Effector CD8-positive, alpha-beta T cell (primary cell): Measurements from ENCODE around the gene MAML1.
"Not testable (repeated sequence)": the region's sequence is repeated elsewhere in the genome, so short reads cannot be mapped to it uniquely, and the experiment has no call there.

Experiments
- DNase-seq: peaks from one replicate; lab custom pipeline; 2025; lab: John Stamatoyannopoulos, UW

Gene MAML1

DNA sequence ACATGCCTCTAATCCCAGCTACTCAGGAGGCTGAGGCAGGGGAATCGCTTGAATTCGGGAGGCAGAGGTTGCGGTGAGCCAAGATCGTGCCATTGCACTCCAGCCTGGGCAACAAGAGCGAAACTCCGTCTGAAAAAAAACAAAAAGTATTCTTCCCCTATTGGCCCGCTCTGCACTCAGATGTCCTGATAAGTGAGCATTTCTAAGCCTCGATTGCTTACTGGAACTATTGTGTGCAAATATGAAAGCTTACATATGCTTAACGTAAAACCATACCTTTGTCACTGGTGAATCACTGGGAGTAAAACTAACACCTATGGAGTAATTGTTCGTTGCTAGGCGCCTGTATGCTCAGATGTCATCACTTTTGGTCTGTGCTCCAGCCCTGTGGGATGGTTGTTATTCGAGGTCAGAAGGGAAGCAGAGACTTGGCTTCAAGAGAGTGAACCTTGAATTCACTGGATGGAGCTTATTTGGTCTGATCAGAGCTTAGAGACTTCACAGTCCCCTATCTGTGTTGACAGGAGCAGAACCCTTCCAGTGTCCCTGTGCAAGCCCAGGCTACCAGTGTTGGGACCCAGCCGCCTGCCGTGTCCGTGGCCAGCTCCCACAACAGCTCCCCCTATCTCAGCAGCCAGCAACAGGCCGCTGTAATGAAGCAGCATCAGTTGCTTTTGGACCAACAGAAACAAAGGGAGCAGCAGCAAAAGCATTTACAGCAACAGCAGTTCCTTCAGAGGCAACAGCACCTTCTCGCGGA lies 35.9 kb downstream of the MAML1 start:
- no peak for DNase-seq

- DNase-seq, result no peak
Observed at GRCh38 chr5:179769271-179769670, 36.6 kb downstream of the MAML1 start.

DNA sequence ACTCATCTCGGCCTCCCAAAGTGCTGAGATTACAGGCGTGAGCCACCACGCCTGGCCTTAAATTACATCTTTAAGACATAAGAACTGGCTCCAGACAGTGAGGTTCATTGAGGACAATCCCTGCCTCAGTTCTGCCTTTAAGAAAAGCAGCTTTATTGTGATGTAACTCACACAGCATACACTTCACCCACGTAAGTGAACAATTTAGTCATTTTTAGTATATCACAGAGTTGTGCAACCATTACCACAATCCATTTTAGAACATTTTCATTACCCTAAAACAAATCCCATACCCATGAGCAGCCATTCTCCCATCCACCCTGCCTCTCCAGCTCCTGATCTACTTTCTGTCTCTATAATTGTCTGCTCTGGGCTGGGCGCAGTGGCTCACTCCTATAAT lies 37.2 kb downstream of the MAML1 start:
- no peak for DNase-seq

GRCh38 chr5:179771311-179771895 lies 38.8 kb downstream of the MAML1 start:
- no peak for DNase-seq

DNA sequence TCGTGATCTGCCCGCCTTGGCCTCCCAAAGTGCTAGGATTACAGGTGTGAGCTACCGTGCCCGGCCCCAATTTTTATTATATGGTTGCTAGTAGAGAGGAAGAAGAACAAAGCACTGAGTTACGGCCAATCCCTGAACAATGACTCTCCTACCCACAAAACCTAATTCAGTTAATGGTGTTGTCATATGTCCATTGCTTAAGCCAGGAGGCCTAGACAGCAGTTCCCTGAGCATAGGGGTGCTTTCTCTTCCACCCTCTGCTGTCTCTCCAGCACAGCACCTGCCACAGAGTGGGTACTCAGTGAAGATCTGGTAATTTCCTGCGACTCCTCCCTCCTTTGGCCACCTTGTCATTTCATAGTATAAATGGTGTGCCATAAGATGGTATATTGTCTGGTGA lies 39.7 kb downstream of the MAML1 start:
- DNase-seq, result no peak

DNA sequence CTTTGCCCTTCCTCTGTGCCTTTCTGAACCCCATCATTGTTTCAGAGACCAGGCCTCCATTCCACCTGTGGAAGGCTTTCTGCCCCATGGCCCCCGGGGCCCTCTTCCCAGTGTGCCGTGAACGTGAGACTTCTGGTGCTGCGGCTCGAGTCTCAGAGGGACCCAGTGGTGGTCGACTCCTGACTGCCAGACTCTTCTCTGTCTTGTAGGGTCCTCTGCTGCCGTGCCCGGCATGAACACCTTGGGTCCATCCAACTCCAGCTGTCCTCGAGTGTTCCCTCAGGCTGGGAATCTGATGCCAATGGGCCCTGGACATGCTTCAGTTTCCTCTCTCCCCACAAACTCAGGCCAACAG lies 41.0 kb downstream of the MAML1 start:
- no peak for DNase-seq

DNA sequence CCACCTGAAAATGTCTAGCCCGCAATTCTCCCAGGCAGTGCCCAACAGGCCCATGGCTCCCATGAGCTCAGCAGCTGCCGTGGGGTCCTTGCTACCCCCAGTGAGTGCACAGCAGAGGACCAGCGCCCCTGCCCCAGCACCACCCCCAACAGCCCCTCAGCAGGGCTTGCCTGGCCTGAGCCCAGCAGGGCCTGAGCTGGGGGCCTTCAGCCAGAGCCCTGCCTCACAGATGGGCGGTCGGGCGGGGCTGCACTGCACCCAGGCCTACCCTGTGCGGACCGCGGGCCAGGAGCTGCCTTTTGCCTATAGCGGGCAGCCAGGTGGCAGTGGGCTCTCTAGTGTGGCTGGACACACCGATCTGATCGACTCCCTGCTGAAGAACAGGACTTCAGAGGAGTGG lies 41.8 kb downstream of the MAML1 start:
- DNase-seq, result no peak

DNA sequence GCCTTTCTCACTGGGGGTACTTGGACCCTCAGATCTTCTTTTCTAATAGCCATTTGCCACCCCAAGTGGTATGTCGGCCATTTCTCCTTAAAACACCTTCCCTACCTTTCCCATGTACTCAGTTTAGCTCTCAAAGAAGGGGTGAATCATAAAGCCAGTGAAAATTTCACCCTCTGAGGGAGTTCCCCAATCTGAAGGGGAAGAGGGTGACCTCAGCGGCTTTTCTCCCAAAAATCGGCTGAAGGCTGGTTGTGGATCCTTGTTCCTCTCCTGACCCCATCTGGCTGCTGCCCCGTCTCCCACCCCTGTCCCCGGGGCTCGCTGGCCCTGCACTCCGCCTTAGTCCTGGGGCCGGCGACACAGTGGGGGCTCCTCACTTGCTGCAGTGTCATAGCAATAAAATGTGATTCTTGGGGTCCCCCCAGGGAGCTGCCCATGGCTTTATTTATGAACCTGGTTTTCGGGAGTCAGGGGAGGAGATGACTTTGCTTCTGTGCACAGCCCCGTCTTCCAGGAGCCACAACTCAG lies 43.9 kb downstream of the MAML1 start:
- DNase-seq, result no peak

GRCh38 chr5:179777456-179777855 lies 44.8 kb downstream of the MAML1 start:
- DNase-seq, result no peak

DNA sequence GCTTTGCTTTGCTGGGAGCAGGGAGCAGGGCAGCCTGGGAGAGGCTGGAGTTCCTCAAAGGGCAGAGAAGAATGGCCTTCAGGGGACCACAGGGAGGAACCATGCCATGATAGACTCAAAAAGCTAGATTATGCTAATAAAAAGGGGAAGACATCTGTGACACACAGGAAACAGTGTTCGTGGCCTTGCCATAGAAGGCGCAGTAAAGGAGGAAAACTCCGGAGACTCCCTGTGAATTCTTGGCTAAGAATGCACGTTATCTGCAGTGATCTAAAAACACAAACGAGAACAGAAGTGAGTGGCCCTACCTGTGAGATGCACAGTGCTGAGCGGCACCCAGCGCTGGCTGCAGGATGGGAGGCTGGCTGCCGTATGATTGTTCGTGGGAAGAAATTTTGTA lies 45.3 kb downstream of the MAML1 start:
- no peak for DNase-seq

- no peak for DNase-seq
Observed at GRCh38 chr5:179778591-179778990, 46.0 kb downstream of the MAML1 start.

DNA sequence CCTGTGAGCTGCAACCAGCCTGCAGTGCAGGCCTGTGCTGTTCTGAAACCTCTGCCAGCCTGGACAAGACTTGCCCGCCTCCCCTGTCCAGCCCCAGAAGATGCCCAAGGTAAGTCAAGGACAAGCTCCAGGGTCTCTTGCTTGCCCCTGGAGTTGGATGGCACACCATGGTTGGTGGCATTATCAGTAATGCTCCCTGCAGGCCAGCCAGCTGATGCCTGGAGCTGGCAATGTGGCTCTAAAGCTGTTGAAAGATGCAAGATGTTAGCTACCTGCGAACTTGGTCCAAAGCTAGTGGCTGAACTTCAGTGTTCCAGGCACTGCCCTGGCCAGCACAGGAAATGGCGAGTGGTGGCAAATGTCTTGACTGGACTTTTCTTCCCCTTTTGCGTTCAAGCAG lies 47.2 kb downstream of the MAML1 start:
- DNase-seq, result no peak

DNA sequence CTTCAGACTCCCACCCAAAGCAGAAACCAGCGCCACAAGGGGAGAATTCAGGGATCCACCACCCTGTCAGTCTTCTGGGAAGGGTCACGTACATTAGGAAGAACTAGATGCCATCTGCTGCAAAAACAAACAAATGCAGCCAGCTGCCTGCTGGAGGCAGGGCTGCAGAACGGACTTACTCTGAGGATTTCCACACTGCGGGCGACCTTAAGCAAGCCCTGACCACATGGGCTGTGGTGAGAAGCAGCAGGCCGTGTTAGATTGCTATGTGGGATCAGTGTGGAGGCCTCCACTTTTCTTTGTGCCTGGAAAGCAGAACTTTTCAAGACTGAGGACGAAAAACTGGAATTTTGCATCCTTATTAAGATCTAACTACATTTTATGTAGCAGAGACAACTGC lies 47.7 kb downstream of the MAML1 start:
- DNase-seq, result no peak

GRCh38 chr5:179781846-179782245 lies 49.2 kb downstream of the MAML1 start:
- DNase-seq, result no peak

DNA sequence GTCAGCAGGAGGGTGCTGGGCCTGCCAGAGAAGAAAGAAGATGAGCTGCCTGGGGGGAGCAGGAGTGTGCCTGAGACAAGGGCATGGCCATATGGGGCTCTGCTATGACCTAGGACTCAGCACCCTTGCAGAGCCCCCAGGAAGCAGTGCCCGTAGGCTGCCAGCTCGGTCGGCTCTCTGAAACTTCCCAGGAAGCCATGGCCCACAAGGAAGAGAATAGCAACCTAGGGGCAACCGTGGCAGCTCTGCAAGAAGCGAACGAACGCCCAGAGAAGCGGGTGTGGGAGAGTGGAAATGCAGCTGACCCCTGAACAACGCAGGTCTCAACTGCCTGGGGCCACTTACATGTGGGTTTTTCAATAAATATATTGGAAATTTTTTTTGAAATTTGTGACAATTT lies 50.5 kb downstream of the MAML1 start:
- no peak for DNase-seq

- DNase-seq, result no peak
Observed at GRCh38 chr5:179786861-179787260, 54.2 kb downstream of the MAML1 start.

GRCh38 chr5:179788193-179788854 lies 55.7 kb downstream of the MAML1 start:
- no peak for DNase-seq

GRCh38 chr5:179789278-179789677 lies 56.7 kb downstream of the MAML1 start:
- not testable (repeated sequence) for DNase-seq

DNA sequence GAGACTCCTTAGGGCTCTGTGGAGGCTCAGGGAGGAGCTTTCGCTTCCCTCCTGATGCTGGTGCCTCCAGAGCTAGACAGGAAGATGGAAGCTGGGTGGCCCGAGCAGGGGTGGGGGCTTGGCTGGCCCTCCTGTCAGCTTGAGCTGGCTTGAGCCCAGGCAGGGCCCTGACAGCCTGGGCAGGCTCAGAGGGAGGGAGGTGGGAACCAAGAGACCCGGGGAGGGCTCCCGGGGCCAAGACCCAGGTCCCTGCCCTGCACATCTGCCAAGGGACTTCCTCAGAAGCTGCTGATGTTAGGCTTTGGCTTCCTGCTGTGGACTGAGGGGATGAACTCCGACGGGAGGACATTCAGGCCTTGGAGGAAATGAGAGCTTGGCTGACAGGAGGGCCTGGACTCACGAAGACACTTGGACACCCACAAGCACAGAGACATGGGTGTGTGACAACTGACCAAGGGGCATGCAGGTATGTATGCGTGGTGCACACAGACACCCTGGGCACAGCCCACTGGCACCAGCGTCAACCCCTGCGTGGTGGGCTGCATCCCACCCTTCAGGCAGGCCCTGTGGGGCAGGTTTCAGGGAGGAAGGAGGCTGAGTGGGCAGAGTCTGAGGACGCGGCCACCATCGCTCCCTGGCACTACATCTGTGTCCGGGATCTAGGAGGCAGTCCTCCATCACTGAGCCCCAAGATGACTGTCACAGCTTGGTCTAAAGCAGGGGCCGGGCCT lies 59.4 kb downstream of the MAML1 start:
- DNase-seq, result no peak

DNA sequence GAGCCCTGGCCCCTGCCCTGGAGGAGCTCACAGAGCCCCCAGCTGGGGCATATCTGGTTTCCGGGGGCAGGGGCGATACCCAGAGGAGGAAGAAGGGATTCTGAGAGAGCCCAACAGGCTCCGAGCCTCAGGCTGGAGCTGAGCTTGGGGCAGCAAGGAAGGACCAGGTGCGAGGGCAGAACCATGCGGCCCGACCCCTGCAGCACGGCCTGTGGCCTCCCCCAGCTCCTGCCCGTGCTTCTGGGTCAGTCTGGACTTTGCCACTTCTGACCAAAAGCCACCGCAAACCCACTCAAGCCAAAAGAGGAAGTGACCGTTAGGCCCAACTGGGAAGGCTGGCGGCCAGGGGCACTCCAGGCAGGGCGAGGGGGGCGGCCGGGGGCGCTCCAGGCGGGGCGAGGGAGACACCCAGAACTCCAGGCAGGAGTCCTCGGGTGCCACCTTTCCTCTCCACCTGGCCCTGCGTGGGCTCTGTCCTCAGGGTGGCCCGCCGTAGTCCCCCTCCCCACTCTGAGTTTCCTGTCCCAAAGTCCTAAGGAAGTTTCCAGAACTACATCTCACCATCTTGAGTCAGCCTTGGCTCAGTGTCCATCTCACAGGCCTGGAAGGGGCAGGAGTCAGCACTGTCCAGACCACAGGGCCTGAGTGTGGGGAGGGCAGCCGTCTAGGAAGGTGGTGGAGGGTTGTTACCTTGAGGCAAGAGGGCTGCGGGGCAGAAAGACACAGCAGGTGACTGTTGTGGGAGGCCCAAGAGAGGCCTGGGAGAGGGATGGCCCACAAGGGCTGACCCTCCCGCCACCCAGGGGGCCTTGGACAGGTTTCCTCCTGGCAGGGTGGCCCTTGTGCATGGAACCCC lies 60.2 kb downstream of the MAML1 start:
- DNase-seq, result no peak

- DNase-seq, result peak; percentile 20
Observed at GRCh38 chr5:179793468-179794139, 61.0 kb downstream of the MAML1 start, which contains the start of gene LTC4S. TSS of gene LTC4S (plus strand) at chr5:179793986. CDS start at chr5:179794081, 95 bp downstream.
